GM10266 (cell line): ENCODE data around the gene ARHGEF28.

Experiments used
- DNase-seq: peaks from one replicate; pipeline ENCODE4 v3.0.0; 2012; ENCODE audit errors: extremely low spot score
- TF ChIP-seq, protein P1 (sequence below): IDR thresholded peaks from 2 replicates; pipeline ENCODE4 v1.5.1; 2012; ENCODE audit warnings: mild to moderate bottlenecking, low read depth; ENCODE audit not compliant: control insufficient read depth, insufficient read depth; ENCODE audit errors: missing control alignments

Gene ARHGEF28

DNA sequence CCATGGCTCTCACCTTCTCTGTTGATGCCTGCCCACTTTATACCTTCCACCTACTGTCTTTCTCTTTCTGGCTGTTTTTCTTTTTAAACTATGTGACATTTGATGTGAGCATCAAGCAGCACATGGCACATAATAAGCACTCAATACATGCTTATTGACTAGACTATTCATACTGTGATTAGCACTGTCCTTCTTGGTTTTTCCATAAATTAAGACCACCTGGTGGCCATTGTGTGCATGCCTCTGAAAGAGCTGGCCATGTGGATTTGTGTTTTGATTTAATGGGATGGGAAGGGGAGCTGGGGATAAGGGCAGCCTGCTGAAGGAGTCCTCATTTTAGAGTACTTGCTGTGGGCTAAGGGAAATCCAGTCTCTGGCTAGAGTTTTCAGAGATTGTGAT, 79.4 kb downstream of the ARHGEF28 start:
- DNase-seq = no peak
- TF ChIP-seq, protein P1, sequence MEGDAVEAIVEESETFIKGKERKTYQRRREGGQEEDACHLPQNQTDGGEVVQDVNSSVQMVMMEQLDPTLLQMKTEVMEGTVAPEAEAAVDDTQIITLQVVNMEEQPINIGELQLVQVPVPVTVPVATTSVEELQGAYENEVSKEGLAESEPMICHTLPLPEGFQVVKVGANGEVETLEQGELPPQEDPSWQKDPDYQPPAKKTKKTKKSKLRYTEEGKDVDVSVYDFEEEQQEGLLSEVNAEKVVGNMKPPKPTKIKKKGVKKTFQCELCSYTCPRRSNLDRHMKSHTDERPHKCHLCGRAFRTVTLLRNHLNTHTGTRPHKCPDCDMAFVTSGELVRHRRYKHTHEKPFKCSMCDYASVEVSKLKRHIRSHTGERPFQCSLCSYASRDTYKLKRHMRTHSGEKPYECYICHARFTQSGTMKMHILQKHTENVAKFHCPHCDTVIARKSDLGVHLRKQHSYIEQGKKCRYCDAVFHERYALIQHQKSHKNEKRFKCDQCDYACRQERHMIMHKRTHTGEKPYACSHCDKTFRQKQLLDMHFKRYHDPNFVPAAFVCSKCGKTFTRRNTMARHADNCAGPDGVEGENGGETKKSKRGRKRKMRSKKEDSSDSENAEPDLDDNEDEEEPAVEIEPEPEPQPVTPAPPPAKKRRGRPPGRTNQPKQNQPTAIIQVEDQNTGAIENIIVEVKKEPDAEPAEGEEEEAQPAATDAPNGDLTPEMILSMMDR = no peak

DNA sequence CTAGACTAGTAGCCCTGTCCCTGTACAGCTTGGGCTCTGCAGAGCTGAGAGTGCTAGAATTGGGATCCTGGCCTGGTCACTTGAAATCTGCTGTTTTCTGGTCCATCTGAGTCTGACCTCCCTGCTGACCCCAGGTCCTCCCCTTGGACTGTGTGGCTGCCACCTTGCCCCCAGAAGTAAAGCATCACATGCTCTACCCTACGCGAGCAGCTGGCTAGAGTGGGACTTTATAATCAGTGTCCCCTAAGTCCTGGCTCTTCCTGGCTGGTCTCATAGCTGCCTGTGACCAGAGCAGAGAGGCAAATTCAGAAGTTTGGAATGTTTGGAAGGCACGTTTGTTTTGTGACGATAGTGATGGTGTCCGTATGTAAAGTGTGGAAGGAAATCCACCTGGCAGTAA, 81.0 kb downstream of the ARHGEF28 start:
- DNase-seq = no peak
- TF ChIP-seq, protein P1 = no peak

DNA sequence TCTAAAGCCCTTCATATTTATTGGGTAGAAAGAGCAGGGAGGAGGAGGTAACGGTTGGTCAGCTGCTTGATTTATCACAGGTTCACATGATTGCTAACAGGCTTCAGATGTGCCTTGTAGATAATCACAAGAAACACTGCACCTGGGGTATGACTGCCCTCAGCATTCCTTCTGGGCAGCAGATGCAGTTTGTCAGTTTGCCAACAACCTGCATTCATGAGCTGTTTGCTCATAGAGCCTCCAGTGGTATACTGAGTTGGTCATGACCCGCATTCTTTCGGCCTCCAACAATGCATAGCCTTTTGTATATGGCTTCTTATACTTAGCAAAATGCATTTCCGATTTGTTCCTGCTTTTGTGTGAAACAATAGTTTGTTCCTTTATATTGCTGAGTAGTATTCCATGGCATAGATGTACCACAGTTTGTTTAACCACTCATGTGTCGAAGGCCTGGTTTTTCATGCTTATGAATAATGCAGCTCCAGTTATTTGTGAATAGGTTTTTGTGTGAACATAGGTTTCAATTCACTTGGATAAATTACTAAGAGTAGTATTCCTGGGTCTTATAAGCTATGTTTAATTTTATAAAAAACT, 83.6 kb downstream of the ARHGEF28 start:
- TF ChIP-seq, protein P1 = no peak
- DNase-seq = no peak

DNA sequence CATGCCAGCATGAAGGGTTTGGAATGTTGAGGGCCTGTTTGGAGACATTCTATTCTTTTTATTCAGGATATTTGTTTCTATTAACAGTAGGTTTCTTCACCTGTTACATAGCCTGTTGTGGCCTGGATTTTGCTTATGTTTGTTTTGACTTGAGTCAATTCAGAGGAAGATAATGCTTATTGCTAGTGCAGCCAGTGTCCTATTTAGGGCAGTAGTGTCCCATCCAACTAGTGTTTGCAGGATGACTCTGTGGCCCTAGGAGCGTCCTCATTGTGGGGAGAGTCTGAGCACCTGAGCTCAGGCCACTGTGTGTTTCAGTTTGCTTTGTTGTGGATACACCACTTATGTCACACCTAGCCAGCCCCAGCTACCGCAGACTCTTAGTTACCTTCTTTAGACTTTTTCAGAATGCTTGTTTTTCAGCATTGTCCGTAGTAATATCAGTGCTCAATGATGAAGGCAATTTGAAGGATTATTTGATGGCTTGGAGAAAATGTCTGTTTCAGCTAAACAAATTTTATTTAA, 90.3 kb downstream of the ARHGEF28 start:
- DNase-seq = no peak
- TF ChIP-seq, protein P1 = no peak

DNA sequence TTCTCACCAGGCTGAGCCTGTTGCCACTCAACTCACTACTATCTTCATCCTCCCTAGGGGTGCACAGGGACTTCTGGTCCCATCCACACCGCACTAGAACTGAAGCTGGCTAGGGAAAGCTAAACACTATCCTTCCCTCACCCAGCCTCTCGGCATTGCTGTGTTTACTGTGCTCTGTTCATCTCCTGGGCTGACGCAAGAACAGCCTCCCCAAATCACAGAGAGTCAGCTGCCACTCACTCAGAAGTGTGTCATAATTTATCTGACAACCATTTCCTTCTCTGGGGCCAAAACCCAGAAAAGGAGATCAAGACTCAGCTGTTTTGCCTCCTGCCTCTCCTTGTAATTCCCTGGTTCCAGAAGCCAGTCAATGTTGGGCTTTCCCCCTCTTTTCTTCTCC, 92.8 kb downstream of the ARHGEF28 start:
- no peak for DNase-seq
- TF ChIP-seq, protein P1 = no peak

DNA sequence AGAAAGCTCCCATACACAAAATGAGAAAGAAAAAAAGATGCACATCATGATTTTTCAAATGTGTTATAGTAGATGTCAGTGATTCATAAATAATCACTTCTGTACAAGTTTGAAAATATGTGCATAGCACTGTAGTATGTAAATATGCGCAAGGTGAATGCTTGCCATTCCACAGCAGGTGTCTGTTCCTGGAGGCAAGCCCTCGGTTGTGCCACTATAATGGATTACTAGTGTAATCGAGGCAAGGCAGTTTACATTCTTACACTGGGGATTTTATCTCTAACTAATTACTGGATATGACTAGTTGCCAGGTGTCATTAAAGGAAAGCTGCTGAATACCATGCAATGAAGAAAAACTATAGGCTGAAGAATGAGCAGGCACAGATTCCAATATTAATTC, 93.6 kb downstream of the ARHGEF28 start:
- DNase-seq = no peak
- TF ChIP-seq, protein P1 = no peak

DNA sequence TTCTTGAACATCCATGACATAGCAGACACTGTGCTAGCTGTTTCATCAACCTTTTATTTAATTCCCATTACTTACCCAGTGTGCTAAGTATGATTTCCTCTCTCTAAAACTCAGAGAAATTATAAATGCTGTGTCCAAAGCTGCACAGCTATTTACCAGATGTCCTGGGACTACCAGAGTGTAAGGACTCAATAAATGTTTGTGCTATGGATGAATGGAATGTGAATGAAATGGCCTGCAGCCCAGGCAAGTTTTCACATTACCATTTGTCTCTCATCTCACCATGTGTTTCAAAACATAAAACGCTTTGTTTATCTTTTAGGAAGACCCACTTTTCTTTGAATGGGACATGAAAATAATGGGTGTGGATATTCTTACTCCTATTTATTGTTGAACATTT, 96.2 kb downstream of the ARHGEF28 start:
- DNase-seq = no peak
- TF ChIP-seq, protein P1 = no peak
